Amniotic stem cell (primary cell): ENCODE results near the gene CCR3.
"Not testable (repeated sequence)": the region's sequence is repeated elsewhere in the genome, so short reads cannot be mapped to it uniquely, and the experiment has no call there.

Experiments used
- DNase-seq: peaks from one replicate; lab custom pipeline; 2025; lab: John Stamatoyannopoulos, UW

The CCR3 gene

DNA sequence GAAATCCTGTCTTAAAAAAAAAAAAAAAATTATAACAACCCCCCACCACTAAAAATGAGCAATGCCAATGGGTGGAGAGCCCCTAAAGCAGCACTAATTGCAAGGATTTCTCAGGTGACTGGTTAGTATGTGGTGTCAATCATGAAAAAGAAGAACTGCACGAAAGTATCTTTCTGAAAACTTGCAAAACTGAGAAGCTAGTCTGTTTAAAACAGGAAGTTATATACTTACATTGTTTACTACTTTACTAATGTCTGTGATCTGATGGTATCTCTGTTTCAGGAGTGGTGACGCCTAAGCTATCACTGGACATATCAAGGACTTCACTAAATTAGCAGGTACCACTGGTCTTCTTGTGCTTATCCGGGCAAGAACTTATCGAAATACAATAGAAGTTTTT, at the start of gene CCR3:
CCR3 (plus strand) TSS at position 341 of the 400 bp plus-strand sequence. CDS start 22,699 bp downstream, outside the sequence.
- no peak for DNase-seq

DNA sequence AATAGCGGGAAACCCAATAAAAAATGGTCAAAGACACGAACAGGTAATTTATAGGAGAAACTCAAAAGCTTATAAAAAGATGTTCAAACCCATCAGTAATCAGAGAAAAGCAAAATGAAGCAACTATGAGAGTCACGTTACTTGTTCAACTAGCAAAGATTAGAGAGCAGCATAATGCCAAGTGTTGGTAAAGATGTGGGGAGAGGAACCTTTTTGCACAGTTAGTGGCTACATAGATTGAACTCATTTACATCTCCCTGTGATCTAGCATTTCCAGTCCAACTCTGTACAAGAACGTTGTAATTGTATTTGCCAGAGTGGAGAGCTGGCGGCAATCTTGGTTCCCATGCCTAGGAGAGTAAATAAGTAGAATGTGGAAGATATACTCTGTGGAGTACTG, 49.3 kb upstream of the CCR3 start:
- no peak for DNase-seq

DNA sequence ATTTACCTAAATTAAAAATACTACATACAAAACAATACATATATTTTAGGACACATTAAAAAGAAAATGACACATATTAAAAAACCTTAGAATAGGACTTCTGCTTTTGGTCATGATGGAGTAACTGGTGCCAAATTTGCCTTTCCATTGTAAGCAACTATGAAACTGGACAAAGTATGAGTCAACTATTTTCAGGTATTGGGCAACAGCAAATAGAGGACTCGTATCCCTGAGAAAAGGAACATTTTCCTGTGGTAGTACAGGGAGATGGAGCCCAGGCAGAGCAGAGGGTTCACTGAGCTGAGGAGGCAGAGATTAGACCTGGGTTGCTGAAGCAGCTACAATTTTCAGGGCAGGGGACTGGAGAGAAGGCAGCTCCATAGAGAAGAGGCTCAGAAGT, 48.8 kb upstream of the CCR3 start:
- DNase-seq = no peak

DNA sequence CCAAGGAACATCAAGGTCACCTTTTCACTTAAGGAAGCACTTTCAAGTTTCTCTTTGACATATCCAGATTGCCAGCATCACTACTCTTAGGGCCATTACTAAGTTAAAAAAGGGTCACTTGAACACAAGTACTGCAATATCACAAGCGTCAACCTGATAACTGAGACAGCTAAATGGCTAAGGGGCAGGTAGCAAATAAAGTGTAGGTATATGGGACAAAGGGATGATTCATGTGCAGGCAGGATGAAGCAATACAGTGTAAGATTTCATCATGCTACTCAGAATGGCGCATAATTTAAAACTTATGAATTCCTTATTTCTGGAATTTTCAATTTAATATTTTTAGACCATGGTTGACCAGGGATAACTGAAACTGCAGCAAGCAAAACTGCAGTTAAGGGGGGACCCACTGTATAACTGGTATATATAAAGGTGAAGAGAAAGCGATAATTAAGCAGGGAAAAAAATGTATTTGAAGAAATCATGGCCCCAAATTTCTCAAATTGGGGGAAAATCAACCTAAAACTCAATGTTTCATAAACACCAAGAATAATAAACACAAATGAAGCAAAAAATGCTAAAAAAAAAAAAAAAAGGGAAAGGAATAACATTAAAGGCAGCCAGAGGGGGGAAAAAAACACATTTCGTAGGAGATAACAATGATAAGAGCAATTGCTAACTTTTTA, 47.2 kb upstream of the CCR3 start:
- no peak for DNase-seq

DNA sequence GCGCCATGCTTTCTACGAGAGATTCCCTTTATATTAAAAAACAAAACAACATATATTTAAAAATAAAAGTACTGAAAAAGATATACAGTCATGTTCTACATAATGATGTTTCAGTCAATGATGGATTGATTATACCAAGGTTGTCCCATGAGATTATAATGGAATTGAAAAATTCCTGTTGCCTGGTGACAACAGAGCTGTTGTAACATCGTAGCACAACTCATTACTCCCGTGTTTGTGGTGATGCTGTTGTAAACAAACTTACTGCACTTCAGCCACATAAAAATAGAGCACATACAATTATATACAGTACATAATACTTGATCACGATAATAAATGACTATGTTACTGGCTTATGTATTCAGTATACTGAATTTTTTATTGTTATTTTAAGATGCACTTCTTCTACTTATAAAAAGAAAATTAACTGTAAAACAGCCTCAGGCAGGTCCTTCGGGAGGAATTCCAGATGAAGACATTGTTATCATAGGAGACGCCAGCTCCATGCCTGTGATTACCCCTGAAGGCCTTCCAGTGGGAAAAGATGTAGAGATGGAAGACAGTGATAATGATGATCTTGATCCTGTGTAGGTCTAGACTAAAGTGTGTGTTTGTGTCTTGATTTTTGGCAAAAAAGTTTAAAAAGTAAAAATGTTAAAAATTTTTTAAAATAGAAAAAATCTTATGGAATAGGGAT, 45.9 kb upstream of the CCR3 start:
- DNase-seq = no peak

DNA sequence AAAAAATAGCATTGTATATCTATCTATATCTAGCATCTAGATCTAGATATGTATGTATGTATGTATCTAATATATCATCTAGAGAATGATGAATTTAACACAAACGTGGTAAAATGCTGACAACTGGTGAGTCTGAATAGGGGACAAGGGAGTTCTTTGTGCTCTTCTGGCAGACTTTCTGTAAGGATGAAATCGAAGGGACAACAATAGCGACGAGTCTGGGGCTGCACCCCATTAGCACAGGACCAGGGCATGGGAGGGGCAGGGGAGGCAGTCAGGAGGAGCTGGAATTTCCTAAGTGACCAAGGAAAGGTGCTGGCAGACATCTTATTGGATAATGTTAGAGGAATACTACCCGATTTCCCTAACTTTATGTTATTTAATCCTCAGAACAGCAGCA, 42.0 kb upstream of the CCR3 start:
- no peak for DNase-seq

DNA sequence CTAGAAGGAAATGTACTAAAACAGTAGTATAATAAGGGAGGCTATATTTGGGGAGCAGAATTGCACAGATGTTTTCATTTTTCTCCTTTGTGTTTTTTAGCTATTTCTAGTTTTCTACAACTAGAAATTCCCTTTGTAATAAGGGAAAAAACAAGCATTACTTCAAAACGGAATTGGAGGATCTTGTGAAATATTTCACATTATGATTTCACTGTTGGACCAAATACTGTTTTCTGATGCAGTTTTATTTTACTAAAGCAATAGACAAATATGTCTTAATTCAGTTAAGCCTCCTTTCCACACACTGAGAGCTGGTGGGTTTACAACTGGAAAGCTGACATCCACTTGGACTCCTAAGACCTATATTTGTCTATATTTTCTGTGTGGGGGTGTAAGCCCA, 41.5 kb upstream of the CCR3 start:
- DNase-seq = no peak

DNA sequence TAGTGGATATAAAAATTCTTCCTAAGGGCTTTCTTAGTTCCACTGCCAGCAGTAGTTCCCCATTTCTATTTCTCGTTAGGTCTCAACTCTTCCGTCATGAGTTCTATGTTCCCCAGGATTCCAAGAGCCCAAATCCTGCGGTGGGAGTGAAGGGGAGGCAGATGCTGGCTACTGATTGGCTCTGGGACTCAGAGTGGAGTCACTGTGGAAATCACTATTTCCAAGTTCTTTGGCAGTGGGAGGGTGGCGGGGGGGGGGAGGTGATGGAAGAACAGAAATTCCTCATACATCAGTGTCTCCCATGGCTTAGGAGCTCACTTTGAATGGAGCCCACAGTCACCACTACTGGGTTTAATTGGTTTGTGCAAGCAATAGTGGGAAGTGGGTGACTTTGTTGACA, 39.7 kb upstream of the CCR3 start:
- DNase-seq = no peak

DNA sequence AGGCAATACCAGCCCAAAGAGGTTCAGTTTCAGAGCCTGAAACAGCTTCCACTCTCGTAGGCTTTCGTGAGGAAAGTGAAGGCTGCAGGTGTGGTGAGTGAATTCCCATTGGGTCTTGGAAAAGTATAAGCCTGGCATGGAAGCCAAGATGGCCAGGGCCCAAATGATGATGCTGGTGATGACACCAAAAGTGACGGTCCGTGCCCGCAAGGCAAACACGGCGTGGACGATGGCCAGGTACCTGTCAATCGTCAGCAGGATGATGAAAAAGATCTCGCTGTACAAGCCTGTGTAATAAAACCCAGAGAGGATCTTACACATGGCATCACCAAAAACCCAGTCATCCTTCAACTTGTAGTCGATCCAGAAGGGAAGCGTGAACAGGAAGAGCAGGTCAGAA, 38.6 kb upstream of the CCR3 start:
- no peak for DNase-seq

DNA sequence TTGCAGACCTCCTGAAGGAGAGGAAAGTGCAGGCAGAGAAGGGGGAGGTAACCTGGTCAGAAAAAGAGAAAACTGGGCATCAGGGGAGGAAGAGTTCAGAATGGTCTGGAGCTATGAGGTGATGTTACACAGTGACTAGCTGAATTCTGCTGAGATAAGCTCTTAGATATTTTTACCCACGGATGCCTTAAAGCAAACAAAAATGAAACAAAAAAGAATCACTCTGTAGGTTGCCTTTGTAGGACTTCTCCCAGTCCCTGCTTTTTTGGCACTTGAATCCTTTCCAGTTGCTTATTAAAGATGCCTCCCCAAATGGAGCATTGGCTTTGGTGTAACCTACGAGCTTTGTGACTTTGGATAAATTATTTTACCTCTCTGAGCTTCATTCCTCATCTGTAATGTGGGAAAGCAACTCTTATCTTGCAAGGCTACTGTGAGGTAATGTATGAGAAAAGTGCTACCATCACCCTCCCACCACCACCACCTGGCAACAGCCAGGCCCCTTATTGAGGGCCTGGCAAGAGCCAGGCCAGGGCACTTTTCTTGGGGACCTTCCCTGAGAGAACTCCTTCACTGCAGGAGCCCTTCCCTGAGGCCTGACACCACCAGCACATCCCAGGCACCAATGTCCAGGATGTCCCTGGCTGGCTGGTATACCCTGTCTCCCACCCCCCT, 36.8 kb upstream of the CCR3 start:
- DNase-seq = no peak

DNA sequence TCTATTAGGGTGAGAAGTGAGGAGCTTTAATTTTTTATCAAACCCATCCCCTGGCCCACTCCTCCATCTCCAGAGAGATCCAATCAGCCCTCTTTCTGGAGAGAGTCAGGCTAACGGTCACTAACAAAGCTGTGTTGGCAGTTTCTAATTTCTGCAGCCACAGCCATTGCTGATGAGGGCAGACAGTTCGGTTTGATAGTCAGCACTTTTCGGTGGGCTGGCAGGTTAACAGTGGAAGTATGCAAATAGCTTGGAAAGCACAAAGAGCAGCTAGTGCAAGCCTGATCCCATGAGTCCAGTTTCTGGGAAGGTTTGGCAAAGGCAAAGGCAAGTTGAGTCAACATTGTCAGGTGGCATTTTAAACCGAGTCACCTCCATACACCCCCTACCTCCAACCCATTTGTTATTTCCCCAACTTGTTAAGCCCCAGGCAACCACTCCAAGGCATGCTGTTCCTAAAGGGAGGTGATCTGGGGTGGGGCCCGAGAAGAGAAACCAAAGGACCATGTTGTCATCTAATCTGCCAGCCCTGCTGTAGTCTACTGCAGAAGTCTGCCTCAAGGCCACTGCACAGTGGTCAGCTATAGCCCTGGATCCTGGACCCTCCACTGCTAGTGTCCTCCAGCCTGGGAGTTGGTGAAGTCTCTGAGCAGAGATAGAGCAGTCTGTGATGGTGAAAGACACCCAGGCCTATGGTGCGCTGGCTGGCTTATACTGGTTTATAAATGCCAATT, 35.8 kb upstream of the CCR3 start:
- DNase-seq = no peak

DNA sequence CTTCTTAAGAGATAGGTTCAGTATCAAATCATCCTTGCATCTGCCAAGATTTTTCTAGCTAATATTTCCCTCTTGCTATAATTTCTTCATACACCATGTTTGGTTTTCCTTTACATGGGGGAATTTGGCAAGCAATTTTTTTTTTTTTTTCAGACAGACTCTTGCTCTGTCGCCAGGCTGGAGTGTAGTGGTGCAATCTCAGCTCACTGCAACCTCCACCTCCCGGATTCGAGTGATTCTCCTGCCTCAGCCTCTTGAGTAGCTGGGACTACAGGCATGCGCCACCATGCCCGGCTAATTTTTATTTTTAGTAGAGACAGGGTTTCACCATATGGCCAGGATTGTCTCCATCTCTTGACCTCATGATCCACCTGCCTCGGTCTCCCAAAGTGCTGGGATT, 34.7 kb upstream of the CCR3 start:
- DNase-seq = not testable (repeated sequence)

DNA sequence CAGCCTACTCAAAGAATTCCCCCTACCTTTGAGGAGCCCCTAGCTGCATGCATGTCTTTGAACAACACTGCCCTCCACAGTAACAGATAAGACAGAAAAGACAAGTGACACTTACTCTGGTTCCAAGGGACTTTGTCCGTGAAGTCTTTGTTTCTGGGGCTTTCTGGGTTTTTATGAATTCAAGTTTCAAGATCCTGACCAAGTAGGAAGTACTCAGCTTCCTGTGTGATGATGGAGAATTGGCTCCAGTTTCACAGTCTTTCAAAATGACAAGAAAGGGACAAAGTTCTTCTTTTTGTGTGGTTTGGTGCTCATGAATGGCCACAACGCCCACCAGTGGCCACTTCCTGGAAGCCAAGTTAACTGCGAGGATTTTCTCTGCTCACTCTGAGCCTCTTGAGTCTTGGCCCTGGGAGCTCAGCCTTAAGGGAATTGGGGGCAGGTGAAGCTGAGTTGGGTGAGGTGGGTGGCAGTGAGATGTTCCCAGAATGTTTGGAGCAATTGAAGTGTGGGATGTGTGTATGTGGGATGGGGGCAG, 34.0 kb upstream of the CCR3 start, which contains the start of gene CCR1:
CCR1 (minus strand) TSS at position 147 of the 538 bp plus-strand sequence. CDS start 4,000 bp downstream, outside the sequence.
- DNase-seq = no peak

DNA sequence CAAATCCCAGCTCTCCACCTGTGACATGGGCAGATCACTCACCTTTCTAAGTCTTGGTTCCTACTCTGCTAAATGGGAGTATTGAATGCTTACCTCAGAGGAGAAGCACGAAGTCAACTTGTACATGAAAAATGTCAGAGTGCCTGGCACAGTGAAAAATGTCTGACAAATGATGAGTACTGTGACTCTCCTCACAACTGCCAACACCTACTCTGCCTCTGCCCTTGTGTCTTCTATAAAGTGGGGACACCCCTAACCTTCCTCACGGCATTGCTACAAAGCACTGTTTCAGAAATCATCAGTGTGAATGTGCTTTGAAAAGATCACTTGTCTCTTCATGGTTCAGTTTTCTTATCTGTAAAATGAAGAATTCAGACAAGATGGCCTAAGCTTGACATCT, 33.2 kb upstream of the CCR3 start:
- DNase-seq = no peak

DNA sequence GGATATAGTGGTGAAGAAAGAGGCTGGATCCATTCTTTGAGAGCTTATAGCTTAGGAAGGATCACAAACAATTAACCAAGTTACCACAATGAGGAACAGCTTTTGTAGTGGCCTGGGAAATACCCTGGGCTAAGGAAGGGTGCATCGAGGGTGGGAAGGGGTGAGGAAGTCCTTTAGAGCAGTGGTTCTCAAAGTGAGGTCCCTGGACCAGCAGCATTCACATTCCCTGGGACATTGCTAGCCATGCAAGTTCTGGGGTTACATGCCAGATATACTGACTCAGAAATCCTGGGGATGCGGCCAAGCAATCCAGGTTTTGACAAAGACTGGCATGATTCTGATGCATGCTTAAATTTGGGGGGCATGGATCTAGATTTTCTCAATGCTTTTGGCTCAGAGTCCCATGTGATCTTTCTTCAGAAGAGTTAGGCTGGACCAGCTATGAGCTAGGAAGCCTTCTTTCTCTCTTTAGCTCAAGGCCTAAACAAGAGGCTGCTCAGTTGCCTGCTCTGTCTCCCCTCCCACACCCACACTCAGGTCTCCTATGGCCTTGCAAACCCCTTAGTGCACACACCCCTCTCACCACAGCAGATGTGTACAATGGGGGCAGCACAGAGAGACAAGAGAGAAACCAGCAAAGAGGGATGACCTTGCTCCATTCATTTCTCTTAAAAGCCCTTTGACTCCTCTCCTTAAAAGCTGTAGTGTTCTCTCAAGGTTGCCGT, 32.4 kb upstream of the CCR3 start:
- DNase-seq = no peak

DNA sequence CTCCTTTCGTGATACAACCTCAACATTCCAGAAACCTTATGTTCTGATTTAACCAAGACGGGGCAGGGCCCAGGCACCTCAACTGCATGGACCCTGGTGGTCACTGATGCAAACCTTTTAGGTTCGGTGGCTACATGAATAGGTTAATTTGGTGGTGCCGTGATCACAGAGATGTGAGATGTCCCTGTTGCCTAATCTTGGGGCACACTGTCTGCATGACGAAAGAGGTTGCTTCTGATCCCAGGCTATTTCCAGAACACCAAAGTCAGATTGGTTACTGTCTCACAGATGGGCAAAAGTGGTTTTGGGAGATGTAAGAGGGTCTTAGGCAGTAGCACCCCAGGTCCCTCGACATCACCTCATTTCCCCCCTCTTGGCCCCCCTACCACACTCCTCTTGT, 30.2 kb upstream of the CCR3 start:
- no peak for DNase-seq

DNA sequence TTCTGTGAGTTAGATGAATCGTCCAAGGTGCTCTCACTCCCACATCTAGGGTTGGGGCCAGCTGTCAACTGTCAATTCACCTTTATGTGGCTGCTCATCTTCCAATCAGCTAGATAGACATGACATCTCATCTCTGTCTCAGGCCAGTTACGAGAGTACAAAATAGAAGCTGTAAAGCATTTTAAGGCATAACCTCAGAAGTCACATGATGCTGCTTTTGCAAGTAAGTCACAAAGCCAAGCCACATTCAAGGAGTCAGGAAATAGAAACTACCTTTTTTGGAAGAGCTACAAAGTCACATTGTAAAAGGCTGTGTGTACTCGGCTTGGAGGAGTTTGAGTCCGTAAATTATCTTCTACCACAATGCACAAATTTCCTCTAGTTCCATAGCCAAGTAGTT, 29.1 kb upstream of the CCR3 start:
- DNase-seq = no peak

DNA sequence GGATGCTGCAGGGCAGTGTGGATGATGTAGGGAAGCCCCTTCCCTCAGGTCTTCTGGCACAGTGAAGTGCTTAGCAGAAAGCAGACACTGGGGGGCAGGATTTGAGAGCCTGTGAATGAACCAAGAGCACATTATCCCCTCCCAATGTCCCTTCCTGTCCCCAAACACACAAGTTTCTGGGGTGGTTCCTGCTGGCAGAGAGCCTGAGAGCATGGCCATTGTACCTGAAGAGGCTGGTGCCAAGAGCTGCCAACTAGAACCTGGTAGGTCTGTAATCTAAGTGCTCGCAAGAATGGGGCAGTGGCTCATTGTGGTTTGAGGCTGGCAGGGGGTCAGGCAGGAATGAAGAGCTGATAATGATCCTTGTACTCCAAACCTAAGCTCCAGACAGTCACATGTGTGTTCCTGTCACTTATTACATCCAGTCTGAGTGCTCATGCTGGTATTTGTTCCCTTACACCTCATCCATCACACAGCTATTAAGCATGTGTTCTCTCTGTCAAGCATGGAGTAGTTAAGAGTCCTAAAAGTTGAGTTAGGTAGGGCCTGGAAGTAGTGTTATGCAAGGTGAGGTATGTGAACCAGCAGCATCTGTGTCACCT, 27.4 kb upstream of the CCR3 start:
- no peak for DNase-seq

DNA sequence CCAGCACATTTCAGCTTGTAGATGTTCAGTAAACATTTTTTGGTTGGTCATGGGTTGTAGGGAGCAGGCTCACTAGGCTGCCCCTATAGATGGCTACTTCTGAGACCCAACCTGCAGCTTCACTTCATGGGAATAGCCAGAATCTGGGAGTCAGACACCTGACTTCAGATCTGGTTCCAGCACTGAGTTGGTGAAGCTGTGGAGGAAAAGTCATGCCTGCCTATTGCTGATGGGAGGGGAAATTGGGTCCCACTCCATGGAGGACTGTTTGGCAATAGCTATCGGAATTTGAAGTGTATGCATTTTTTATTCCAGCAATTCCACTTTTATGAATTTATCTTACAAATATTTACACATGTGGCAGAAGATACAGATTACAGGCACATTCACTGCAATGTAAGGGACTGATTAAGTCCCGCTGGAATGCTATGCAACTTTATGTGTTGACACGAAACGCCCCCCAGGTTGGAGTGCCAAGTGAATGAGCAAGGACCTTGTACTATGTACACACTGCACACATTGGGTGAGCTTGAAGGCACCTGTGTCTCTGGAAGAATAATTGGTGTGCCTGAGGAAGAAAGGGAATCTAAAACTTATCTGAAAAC, 26.3 kb upstream of the CCR3 start:
- DNase-seq = no peak

DNA sequence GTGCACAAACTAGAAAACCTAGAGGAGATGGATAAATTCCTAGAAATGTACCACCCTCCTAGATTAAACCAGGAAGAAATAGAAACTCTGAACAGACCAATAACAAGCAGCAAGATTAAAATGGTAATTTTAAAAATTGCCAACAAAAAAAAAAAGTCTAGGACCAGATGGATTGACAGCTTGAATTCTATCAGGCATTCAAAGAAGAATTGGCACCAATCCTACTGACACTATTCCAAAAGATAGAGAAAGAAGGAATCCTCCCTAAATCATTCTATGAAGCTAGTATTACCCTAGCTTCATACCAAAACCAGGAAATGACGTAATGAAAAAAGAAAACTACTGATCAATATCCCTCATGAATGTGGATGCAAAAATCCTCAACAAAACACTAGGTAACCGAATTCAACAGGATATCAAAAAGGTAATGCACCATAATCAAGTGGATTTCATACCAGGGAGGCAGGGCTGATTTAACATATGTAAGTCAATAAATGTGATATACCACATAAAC, 24.0 kb upstream of the CCR3 start:
- DNase-seq = no peak

DNA sequence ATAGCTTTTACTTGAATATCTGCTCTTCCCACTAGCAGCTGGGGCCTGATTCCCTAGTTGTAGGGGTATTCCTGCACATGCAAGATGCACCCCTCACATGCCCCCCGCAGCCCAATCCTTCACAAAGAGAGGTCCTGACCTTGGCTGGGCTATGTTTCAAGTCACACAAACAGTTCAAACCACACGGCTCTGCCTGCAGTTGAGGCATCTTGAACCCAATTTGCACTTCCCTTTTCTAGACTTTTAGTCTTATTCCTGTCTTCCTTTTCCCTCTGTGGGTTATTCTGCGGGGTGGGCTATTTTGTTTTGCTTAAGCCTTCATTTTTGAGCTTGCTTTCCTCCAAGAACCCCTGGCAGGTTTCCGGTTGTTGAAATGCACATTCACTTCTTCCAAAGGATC, 20.9 kb upstream of the CCR3 start:
- no peak for DNase-seq
